ENCODE results near the gene TOMM5.
A peak's percentile ranks its signal among the peaks of the same experiment; 100 is the strongest.

The TOMM5 gene

DNA sequence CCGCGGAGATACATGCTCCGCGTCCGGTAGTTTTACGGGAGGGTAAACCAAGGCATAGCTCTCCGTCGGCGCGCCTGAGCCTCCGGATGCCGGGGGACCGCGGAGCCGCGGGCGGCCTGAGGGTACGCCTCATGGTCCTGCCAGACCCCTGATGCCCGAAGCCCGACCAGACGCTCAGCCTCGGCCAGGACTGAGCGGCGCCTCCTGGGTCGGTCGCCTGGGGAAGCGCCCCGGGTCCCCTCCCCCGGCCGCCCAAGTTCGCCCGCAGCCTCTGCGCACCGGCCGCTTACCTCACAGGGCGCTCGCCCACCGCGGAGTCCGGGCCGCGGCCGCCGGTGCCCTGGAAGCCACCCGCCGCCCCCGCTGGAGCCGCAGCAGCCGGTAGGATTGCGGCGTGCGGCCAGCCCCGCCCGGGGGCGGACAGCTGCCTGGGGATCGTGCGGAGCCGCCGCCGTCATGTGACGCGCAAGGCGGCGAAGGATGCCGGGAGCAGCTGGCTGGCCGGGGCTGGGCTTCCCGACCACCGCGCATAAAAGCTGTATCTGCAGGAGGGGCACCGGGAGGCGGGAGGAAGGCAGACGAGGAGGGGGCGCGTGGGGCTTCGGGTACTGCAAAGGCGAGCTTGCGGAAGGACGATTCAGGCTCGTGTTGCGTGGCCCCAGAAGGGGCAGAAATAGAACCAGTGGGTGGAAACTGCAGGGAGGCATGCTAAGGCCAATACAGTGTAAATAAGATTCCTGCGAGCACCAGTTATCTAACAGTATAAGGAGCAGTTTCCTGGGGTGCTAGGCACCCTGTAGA, 16.3 kb downstream of the TOMM5 start, which contains the start of gene FBXO10:
TSS of gene FBXO10 (minus strand) at position 460 of the 801 bp plus-strand sequence. CDS start 34,612 bp downstream, outside the sequence.
- Histone ChIP-seq H3K79me2 (ENCODE audit: insufficient read depth, low read length) (peaks cover 66% of the 10 kb centered on the region), H3K9ac (ENCODE audit: low read depth, low read length, poor library complexity, severe bottlenecking) (peak within 1 kb of the TSS; percentile 82), H4K20me1 (ENCODE audit: insufficient read depth, low read length, poor library complexity, severe bottlenecking) (no peaks in the 10 kb centered on the region), H3F3A (ENCODE audit: low read depth) (no peaks in the 10 kb centered on the region), H3K9me2 (replicated peaks; ENCODE audit: low read depth, low read length) (no peaks in the 10 kb centered on the region), H3K9me3 (ENCODE audit: insufficient read depth, low read depth, low read length) (no peaks in the 10 kb centered on the region), H2AFZ (ENCODE audit: low read length) (peak within 1 kb of the TSS; percentile 90), H3K4me2 (ENCODE audit: low read depth, low read length, poor library complexity, severe bottlenecking) (peak within 1 kb of the TSS; percentile 88), H3K36me3 (ENCODE audit: insufficient read depth, low read length) (peaks cover 4% of the 10 kb centered on the region; the same call in 1 of the 2 replicates), H3K4me1 (ENCODE audit: insufficient read depth, low read length, poor library complexity, severe bottlenecking) (peaks cover 44% of the 10 kb centered on the region), H3K27me3 (ENCODE audit: insufficient read depth, low read length, poor library complexity, severe bottlenecking) (no peaks in the 10 kb centered on the region), H3K4me3 (ENCODE audit: low read length, poor library complexity, severe bottlenecking) (peak within 1 kb of the TSS; percentile 87)
- TF ChIP-seq, protein P1, sequence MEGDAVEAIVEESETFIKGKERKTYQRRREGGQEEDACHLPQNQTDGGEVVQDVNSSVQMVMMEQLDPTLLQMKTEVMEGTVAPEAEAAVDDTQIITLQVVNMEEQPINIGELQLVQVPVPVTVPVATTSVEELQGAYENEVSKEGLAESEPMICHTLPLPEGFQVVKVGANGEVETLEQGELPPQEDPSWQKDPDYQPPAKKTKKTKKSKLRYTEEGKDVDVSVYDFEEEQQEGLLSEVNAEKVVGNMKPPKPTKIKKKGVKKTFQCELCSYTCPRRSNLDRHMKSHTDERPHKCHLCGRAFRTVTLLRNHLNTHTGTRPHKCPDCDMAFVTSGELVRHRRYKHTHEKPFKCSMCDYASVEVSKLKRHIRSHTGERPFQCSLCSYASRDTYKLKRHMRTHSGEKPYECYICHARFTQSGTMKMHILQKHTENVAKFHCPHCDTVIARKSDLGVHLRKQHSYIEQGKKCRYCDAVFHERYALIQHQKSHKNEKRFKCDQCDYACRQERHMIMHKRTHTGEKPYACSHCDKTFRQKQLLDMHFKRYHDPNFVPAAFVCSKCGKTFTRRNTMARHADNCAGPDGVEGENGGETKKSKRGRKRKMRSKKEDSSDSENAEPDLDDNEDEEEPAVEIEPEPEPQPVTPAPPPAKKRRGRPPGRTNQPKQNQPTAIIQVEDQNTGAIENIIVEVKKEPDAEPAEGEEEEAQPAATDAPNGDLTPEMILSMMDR (conservative IDR thresholded peaks at IDR 0.05; ENCODE audit: low read length): no peak
- TF ChIP-seq EZH2phosphoT487 (IDR thresholded peaks at IDR 0.05; ENCODE audit: borderline replicate concordance): no peak

DNA sequence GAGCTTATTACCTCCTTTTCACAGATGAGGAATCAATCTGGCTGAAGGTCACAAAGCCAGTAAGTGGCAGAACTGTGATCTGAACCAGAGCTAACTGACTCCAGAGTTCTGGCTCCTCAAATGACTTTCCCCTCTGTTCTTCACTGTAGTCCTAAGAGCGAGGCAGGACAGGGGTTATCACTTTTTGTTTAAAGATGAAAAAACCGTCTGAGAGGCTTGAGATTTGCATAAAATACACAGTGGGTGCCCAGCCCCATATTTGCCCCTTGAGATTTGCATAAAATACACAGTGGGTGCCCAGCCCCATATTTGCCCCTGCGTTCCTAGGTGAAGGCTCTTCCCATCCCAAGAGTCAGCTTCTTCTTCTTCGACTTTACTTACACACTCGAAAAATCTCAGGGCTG, 16.9 kb downstream of the TOMM5 start:
- H3K4me3 ChIP-seq (ENCODE audit: low read length, poor library complexity, severe bottlenecking): peak overlapping the region; percentile 87
- H3K79me2 ChIP-seq (ENCODE audit: insufficient read depth, low read length): peaks cover 64% of the 10 kb centered on the region
- H3K9me3 ChIP-seq (ENCODE audit: insufficient read depth, low read depth, low read length): no peaks in the 10 kb centered on the region
- H3K36me3 ChIP-seq (ENCODE audit: insufficient read depth, low read length): no peaks in the 10 kb centered on the region; the same call in 1 of the 2 replicates
- no peaks in the 10 kb centered on the region for H4K20me1 ChIP-seq (ENCODE audit: insufficient read depth, low read length, poor library complexity, severe bottlenecking)
- no peaks in the 10 kb centered on the region for H3K9me2 ChIP-seq (replicated peaks; ENCODE audit: low read depth, low read length)
- no peaks in the 10 kb centered on the region for H3K27me3 ChIP-seq (ENCODE audit: insufficient read depth, low read length, poor library complexity, severe bottlenecking)
- H3K4me1 ChIP-seq (ENCODE audit: insufficient read depth, low read length, poor library complexity, severe bottlenecking): peaks cover 44% of the 10 kb centered on the region
- no peaks in the 10 kb centered on the region for H3F3A ChIP-seq (ENCODE audit: low read depth)
- peak overlapping the region; percentile 90; the same call in 1 of the 2 replicates for H2AFZ ChIP-seq (ENCODE audit: low read length)
- TF ChIP-seq, protein P1 (conservative IDR thresholded peaks at IDR 0.05; ENCODE audit: low read length): no peak
- no peak for TF ChIP-seq EZH2phosphoT487 (IDR thresholded peaks at IDR 0.05; ENCODE audit: borderline replicate concordance)
- H3K9ac ChIP-seq (ENCODE audit: low read depth, low read length, poor library complexity, severe bottlenecking): peak overlapping the region; percentile 82
- H3K4me2 ChIP-seq (ENCODE audit: low read depth, low read length, poor library complexity, severe bottlenecking): peak overlapping the region; percentile 88

DNA sequence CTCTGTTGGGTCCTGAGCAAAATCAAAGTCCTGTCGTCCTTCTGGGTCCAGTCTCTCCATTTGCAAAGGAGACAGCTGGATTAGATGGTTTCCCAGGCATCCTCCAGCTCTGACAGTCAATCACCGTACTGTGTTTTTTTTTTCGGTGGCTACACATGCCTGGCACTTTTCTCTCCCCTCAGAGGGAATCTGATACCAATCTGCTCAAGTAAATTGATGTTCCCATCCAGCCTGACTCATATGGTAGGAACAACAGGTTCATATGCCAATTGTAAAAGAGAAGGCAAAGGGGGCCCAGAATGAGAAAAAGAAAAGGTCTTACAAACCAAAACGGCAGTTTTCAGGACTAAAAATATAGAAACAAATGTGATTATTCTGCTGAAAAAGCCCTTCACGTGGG, 17.4 kb downstream of the TOMM5 start:
- Histone ChIP-seq H3K9ac (ENCODE audit: low read depth, low read length, poor library complexity, severe bottlenecking) (peak overlapping the region; percentile 82), H3K9me2 (replicated peaks; ENCODE audit: low read depth, low read length) (no peaks in the 10 kb centered on the region), H4K20me1 (ENCODE audit: insufficient read depth, low read length, poor library complexity, severe bottlenecking) (no peaks in the 10 kb centered on the region), H3K4me2 (ENCODE audit: low read depth, low read length, poor library complexity, severe bottlenecking) (peak overlapping the region; percentile 88), H3K79me2 (ENCODE audit: insufficient read depth, low read length) (peaks cover 67% of the 10 kb centered on the region), H3K36me3 (ENCODE audit: insufficient read depth, low read length) (no peaks in the 10 kb centered on the region; the same call in 1 of the 2 replicates), H3K9me3 (ENCODE audit: insufficient read depth, low read depth, low read length) (no peaks in the 10 kb centered on the region), H3F3A (ENCODE audit: low read depth) (no peaks in the 10 kb centered on the region), H3K27me3 (ENCODE audit: insufficient read depth, low read length, poor library complexity, severe bottlenecking) (no peaks in the 10 kb centered on the region), H3K4me1 (ENCODE audit: insufficient read depth, low read length, poor library complexity, severe bottlenecking) (peaks cover 44% of the 10 kb centered on the region), H2AFZ (ENCODE audit: low read length) (no peak overlapping the region), H3K4me3 (ENCODE audit: low read length, poor library complexity, severe bottlenecking) (peak overlapping the region; percentile 87)
- TF ChIP-seq, protein P1 (conservative IDR thresholded peaks at IDR 0.05; ENCODE audit: low read length): no peak
- TF ChIP-seq EZH2phosphoT487 (IDR thresholded peaks at IDR 0.05; ENCODE audit: borderline replicate concordance): no peak
